SK-N-SH treated with all-trans-retinoic acid at 6 μM for 48 hours (cell line): ENCODE results near the gene SHISA4.

ENCODE experiments used
- ATAC-seq: fragments of 200-7000 bp; cut with Tn5 transposase; 3 replicates; pipeline ENCODE4 v1.9.1; 2020; ENCODE audit warnings: mild to moderate bottlenecking, moderate library complexity
- ARNTL ChIP-seq: fragments of 450-650 bp; formaldehyde crosslinking; IDR thresholded peaks from 2 replicates; pipeline ENCODE4 v1.5.0; 2020; ENCODE audit warnings: low read depth, mild to moderate bottlenecking, moderate library complexity, borderline replicate concordance
- BACH2 ChIP-seq: fragments of 250-450 bp; sonication (Bioruptor Pico); IDR thresholded peaks from 2 replicates; pipeline ENCODE4 v1.9.0; 2021; ENCODE audit warnings: mild to moderate bottlenecking, borderline replicate concordance
- CSDC2 ChIP-seq: fragments of 250-450 bp; sonication (Bioruptor Pico); IDR thresholded peaks from 2 replicates; pipeline ENCODE4 v1.5.0; 2020; ENCODE audit warnings: mild to moderate bottlenecking, moderate library complexity
- ESRRG ChIP-seq: fragments of 250-450 bp; sonication (Bioruptor Pico); IDR thresholded peaks from 2 replicates; pipeline ENCODE4 v1.6.1; 2021; ENCODE audit warnings: mild to moderate bottlenecking
- GLIS3 ChIP-seq: fragments of 250-450 bp; sonication (Bioruptor Pico); IDR thresholded peaks from 2 replicates; pipeline ENCODE4 v1.5.0; 2020; ENCODE audit warnings: mild to moderate bottlenecking, moderate library complexity
- ISL1 ChIP-seq: fragments of 250-450 bp; sonication (Bioruptor Pico); IDR thresholded peaks from 2 replicates; pipeline ENCODE4 v2.1.2; 2022; ENCODE audit warnings: mild to moderate bottlenecking, moderate library complexity
- PATZ1 ChIP-seq: fragments of 250-450 bp; sonication (Bioruptor Pico); IDR thresholded peaks from 2 replicates; pipeline ENCODE4 v1.8.0; 2020; ENCODE audit warnings: mild to moderate bottlenecking, moderate library complexity, borderline replicate concordance
- POU6F1 ChIP-seq: fragments of 250-450 bp; sonication (Bioruptor Pico); IDR thresholded peaks from 2 replicates; pipeline ENCODE4 v1.8.0; 2021; ENCODE audit warnings: low read depth, mild to moderate bottlenecking, moderate library complexity, borderline replicate concordance
- PPARA ChIP-seq: fragments of 250-450 bp; sonication (Bioruptor Pico); IDR thresholded peaks from 2 replicates; pipeline ENCODE4 v1.5.0; 2020; ENCODE audit warnings: mild to moderate bottlenecking, borderline replicate concordance
- RARB ChIP-seq: fragments of 250-450 bp; sonication (Bioruptor Pico); IDR thresholded peaks from 2 replicates; pipeline ENCODE4 v1.8.0; 2021; ENCODE audit warnings: mild to moderate bottlenecking, moderate library complexity
- SNAI2 ChIP-seq: fragments of 250-450 bp; sonication (Bioruptor Pico); IDR thresholded peaks from 2 replicates; pipeline ENCODE4 v1.5.0; 2020; ENCODE audit warnings: mild to moderate bottlenecking, moderate library complexity
- TCF4 ChIP-seq: fragments of 250-450 bp; sonication (Bioruptor Pico); IDR thresholded peaks from 2 replicates; pipeline ENCODE4 v1.8.0; 2021; ENCODE audit warnings: mild to moderate bottlenecking, moderate library complexity, borderline replicate concordance
- TOX ChIP-seq: fragments of 250-450 bp; sonication (Bioruptor Pico); IDR thresholded peaks from 2 replicates; pipeline ENCODE4 v1.8.0; 2021; ENCODE audit warnings: mild to moderate bottlenecking, moderate library complexity, borderline replicate concordance
- TSHZ2 ChIP-seq: fragments of 250-450 bp; sonication (Bioruptor Pico); IDR thresholded peaks from 2 replicates; pipeline ENCODE4 v1.5.0; 2020; ENCODE audit warnings: mild to moderate bottlenecking, moderate library complexity
- ZC3H10 ChIP-seq: fragments of 250-450 bp; sonication (Bioruptor Pico); IDR thresholded peaks from 2 replicates; pipeline ENCODE4 v1.5.1; 2021; ENCODE audit warnings: mild to moderate bottlenecking, moderate library complexity
- ZFP3 ChIP-seq: fragments of 250-450 bp; sonication (Bioruptor Pico); IDR thresholded peaks from 2 replicates; pipeline ENCODE4 v1.5.0; 2020; ENCODE audit warnings: mild to moderate bottlenecking, moderate library complexity
- ZFP30 ChIP-seq: fragments of 450-650 bp; formaldehyde crosslinking; IDR thresholded peaks from 2 replicates; pipeline ENCODE4 v1.5.0; 2022; ENCODE audit warnings: mild to moderate bottlenecking, moderate library complexity
- ZNF565 ChIP-seq: fragments of 450-650 bp; formaldehyde crosslinking; conservative IDR thresholded peaks from 2 replicates; pipeline ENCODE4 v1.5.0; 2020; ENCODE audit warnings: low read depth, mild to moderate bottlenecking, moderate library complexity
- ZNF70 ChIP-seq: fragments of 450-650 bp; formaldehyde crosslinking; IDR thresholded peaks from 2 replicates; pipeline ENCODE4 v1.5.0; 2020; ENCODE audit warnings: mild to moderate bottlenecking, moderate library complexity
- ZNF8 ChIP-seq: fragments of 450-650 bp; formaldehyde crosslinking; IDR thresholded peaks from 2 replicates; pipeline ENCODE4 v1.5.0; 2020; ENCODE audit warnings: mild to moderate bottlenecking, moderate library complexity

The SHISA4 gene

GRCh38 chr1:201930803-201931202 is 42.1 kb downstream of the SHISA4 start:
- TF ChIP-seq ZFP3 (CRISPR knock-in tag), result no peak
- TF ChIP-seq BACH2 (CRISPR knock-in tag), result no peak
- TF ChIP-seq ISL1 (CRISPR knock-in tag), result no peak
- TF ChIP-seq TCF4 (CRISPR knock-in tag), result no peak
- no peak for ATAC-seq

GRCh38 chr1:201933840-201934430 is 45.2 kb downstream of the SHISA4 start:
- no peak for ATAC-seq
- TF ChIP-seq ZNF70 (CRISPR knock-in tag), result no peak
- TF ChIP-seq TOX, result no peak
- no peak for TF ChIP-seq ZNF8 (CRISPR knock-in tag)
- no peak for TF ChIP-seq ZC3H10
- TF ChIP-seq GLIS3 (CRISPR knock-in tag), result no peak
- no peak for TF ChIP-seq SNAI2 (CRISPR knock-in tag)
- TF ChIP-seq RARB (CRISPR knock-in tag), result no peak
- no peak for TF ChIP-seq PPARA (CRISPR knock-in tag)
- no peak for TF ChIP-seq TSHZ2
- TF ChIP-seq BACH2 (CRISPR knock-in tag), result no peak
- no peak for TF ChIP-seq ZFP30
- TF ChIP-seq ARNTL (CRISPR knock-in tag), result no peak

GRCh38 chr1:201937624-201938213 is 49.0 kb downstream of the SHISA4 start:
- TF ChIP-seq ZNF70 (CRISPR knock-in tag) (no peak), ZFP3 (CRISPR knock-in tag) (no peak), PATZ1 (CRISPR knock-in tag) (no peak), ISL1 (CRISPR knock-in tag) (no peak), ZC3H10 (no peak), ZNF565 (CRISPR knock-in tag) (no peak), TOX (no peak), ZNF8 (CRISPR knock-in tag) (no peak), CSDC2 (no peak), SNAI2 (CRISPR knock-in tag) (no peak), RARB (CRISPR knock-in tag) (no peak), GLIS3 (CRISPR knock-in tag) (no peak), ESRRG (no peak), ZFP30 (no peak), ARNTL (CRISPR knock-in tag) (no peak)
- peak; percentile 87 for ATAC-seq

GRCh38 chr1:201938440-201939035 is 49.8 kb downstream of the SHISA4 start:
- peak; percentile 37 for ATAC-seq
- no peak for TF ChIP-seq PATZ1 (CRISPR knock-in tag)
- TF ChIP-seq CSDC2, result no peak
- no peak for TF ChIP-seq ZNF8 (CRISPR knock-in tag)
- no peak for TF ChIP-seq TOX
- TF ChIP-seq POU6F1 (CRISPR knock-in tag), result no peak
- TF ChIP-seq ESRRG, result no peak
- no peak for TF ChIP-seq ARNTL (CRISPR knock-in tag)
- no peak for TF ChIP-seq ZNF565 (CRISPR knock-in tag)
- TF ChIP-seq SNAI2 (CRISPR knock-in tag), result no peak
- TF ChIP-seq TSHZ2, result no peak
- TF ChIP-seq TCF4 (CRISPR knock-in tag), result no peak
- no peak for TF ChIP-seq ZFP3 (CRISPR knock-in tag)
- TF ChIP-seq PPARA (CRISPR knock-in tag), result no peak
